WTC11 (cell line): ENCODE measurements around the gene PLP2. TPM values are rescaled to one million over a fixed set of nuclear protein-coding genes. Genes with fewer than 3 reads are reported as not detected.

ENCODE experiments used
- ATAC-seq: fragments of 200-7000 bp; cut with Tn5 transposase; 2 replicates; pipeline ENCODE4 v1.10.0; 2021; ENCODE audit warnings: mild to moderate bottlenecking, moderate library complexity
- CTCF ChIA-PET: fragments of 300-600 bp; sonication (Branson Sonifier 250); formaldehyde crosslinking; loops from one replicate; lab custom pipeline; 2021; ENCODE audit warnings: antibody characterized with exemption; lab: Charles Lee
- POLR2A ChIA-PET: fragments of 350-600 bp; sonication (Branson Sonifier 250); formaldehyde crosslinking; loops from one replicate; lab custom pipeline; 2021; ENCODE audit warnings: antibody characterized with exemption; lab: Charles Lee
- DNase-seq: peaks from one replicate; pipeline ENCODE4 v3.0.0; 2021; ENCODE audit warnings: low spot score
- H3K27ac Mint-ChIP-seq: 2 replicates; pipeline ENCODE4 v1.8.0; 2021; ENCODE audit warnings: mixed read lengths
- H3K27me3 Mint-ChIP-seq: 2 replicates; pipeline ENCODE4 v1.8.0; 2021; ENCODE audit warnings: low read depth, mild to moderate bottlenecking, moderate library complexity, mixed read lengths
- H3K36me3 Mint-ChIP-seq: 2 replicates; pipeline ENCODE4 v1.8.0; 2021; ENCODE audit warnings: mixed read lengths
- H3K4me1 Mint-ChIP-seq: 2 replicates; pipeline ENCODE4 v1.8.0; 2022; ENCODE audit warnings: mixed read lengths
- H3K4me3 Mint-ChIP-seq: 2 replicates; pipeline ENCODE4 v1.8.0; 2021; ENCODE audit warnings: mild to moderate bottlenecking, moderate library complexity, mixed read lengths
- H3K9me3 Mint-ChIP-seq: 2 replicates; pipeline ENCODE4 v1.8.0; 2021; ENCODE audit warnings: mixed read lengths
- FOXK1 ChIP-seq: sonication (generic); formaldehyde crosslinking; IDR thresholded peaks from 2 replicates; pipeline ENCODE4 v1.8.0; 2022; ENCODE audit warnings: mild to moderate bottlenecking, moderate library complexity, missing genetic modification reagents
- GRHL2 ChIP-seq: fragments of 250-450 bp; sonication (Bioruptor Pico); IDR thresholded peaks from 2 replicates; pipeline ENCODE4 v1.8.0; 2022; ENCODE audit warnings: mild to moderate bottlenecking, moderate library complexity; ENCODE audit not compliant: insufficient replicate concordance, severe bottlenecking
- IRF2 ChIP-seq: sonication (generic); formaldehyde crosslinking; IDR thresholded peaks from 2 replicates; pipeline ENCODE4 v1.8.0; 2022; ENCODE audit warnings: low read depth, missing genetic modification reagents, borderline replicate concordance
- JAZF1 ChIP-seq: fragments of 250-450 bp; sonication (Bioruptor Pico); IDR thresholded peaks from 2 replicates; pipeline ENCODE4 v1.9.0; 2021; ENCODE audit warnings: moderate library complexity, mild to moderate bottlenecking, inconsistent platforms
- KAT7 ChIP-seq: sonication (generic); formaldehyde crosslinking; IDR thresholded peaks from 2 replicates; pipeline ENCODE4 v1.8.1; 2023; ENCODE audit warnings: missing genetic modification reagents, mild to moderate bottlenecking, borderline replicate concordance
- NR1H2 ChIP-seq: sonication (generic); formaldehyde crosslinking; IDR thresholded peaks from 2 replicates; pipeline ENCODE4 v1.9.0; 2021; ENCODE audit warnings: mild to moderate bottlenecking, moderate library complexity, missing genetic modification reagents
- SP1 ChIP-seq: sonication (generic); formaldehyde crosslinking; conservative IDR thresholded peaks from 2 replicates; pipeline ENCODE4 v1.8.1; 2022; ENCODE audit warnings: missing genetic modification reagents
- TCF7 ChIP-seq: sonication (generic); formaldehyde crosslinking; IDR thresholded peaks from 2 replicates; pipeline ENCODE4 v1.8.0; 2022; ENCODE audit warnings: mild to moderate bottlenecking, low read depth, missing genetic modification reagents, moderate library complexity
- TEAD1 ChIP-seq: sonication (generic); formaldehyde crosslinking; IDR thresholded peaks from 2 replicates; pipeline ENCODE4 v1.8.0; 2022; ENCODE audit warnings: mild to moderate bottlenecking, missing genetic modification reagents
- TP53 ChIP-seq: sonication (generic); formaldehyde crosslinking; IDR thresholded peaks from 2 replicates; pipeline ENCODE4 v1.8.1; 2023; ENCODE audit warnings: mild to moderate bottlenecking, missing genetic modification reagents
- ZNF138 ChIP-seq: sonication (generic); formaldehyde crosslinking; conservative IDR thresholded peaks from 2 replicates; pipeline ENCODE4 v1.8.1; 2022; ENCODE audit warnings: mild to moderate bottlenecking, moderate library complexity, missing genetic modification reagents
- ZNF232 ChIP-seq: sonication (generic); formaldehyde crosslinking; IDR thresholded peaks from 2 replicates; pipeline ENCODE4 v1.8.0; 2022; ENCODE audit warnings: mild to moderate bottlenecking, missing genetic modification reagents
- ZNF317 ChIP-seq: sonication (generic); formaldehyde crosslinking; IDR thresholded peaks from 2 replicates; pipeline ENCODE4 v1.8.1; 2023; ENCODE audit warnings: low read depth, mild to moderate bottlenecking, moderate library complexity, missing genetic modification reagents, borderline replicate concordance
- total RNA-seq: library from RNA; stranded (reverse); gene quantifications from 3 replicates; pipeline ENCODE4 v1.2.3, GENCODE V29; 2021
- TF ChIP-seq, protein P1 (sequence below): fragments of 250-450 bp; sonication (Bioruptor Pico); IDR thresholded peaks from 2 replicates; pipeline ENCODE4 v2.1.2; 2022; ENCODE audit warnings: mild to moderate bottlenecking, moderate library complexity
- TF ChIP-seq, protein P2 (sequence below): sonication (generic); formaldehyde crosslinking; IDR thresholded peaks from 2 replicates; pipeline ENCODE4 v1.8.0; 2022; ENCODE audit warnings: mild to moderate bottlenecking, missing genetic modification reagents
- TF ChIP-seq, protein P3 (sequence below): sonication (generic); formaldehyde crosslinking; IDR thresholded peaks from 2 replicates; pipeline ENCODE4 v1.8.1; 2023; ENCODE audit warnings: mild to moderate bottlenecking, moderate library complexity, missing genetic modification reagents
- TF ChIP-seq, protein P4 (sequence below): sonication (generic); formaldehyde crosslinking; IDR thresholded peaks from 2 replicates; pipeline ENCODE4 v1.8.0; 2023; ENCODE audit warnings: mild to moderate bottlenecking, missing genetic modification reagents
- TF ChIP-seq, protein P5 (sequence below): fragments of 250-450 bp; sonication (Bioruptor Pico); IDR thresholded peaks from 2 replicates; pipeline ENCODE4 v1.9.0; 2021; ENCODE audit warnings: mild to moderate bottlenecking
- TF ChIP-seq, protein P6 (sequence below): fragments of 250-450 bp; sonication (Bioruptor Pico); conservative IDR thresholded peaks from 2 replicates; pipeline ENCODE4 v1.9.0; 2021; ENCODE audit warnings: mild to moderate bottlenecking
- TF ChIP-seq, protein P7 (sequence below): fragments of 200-600 bp; IDR thresholded peaks from 2 replicates; pipeline ENCODE4 v1.8.0; 2022; ENCODE audit warnings: antibody characterized with exemption

Gene PLP2
- total RNA-seq, 1 experiment from 2014 or later = 12.4 TPM

DNA sequence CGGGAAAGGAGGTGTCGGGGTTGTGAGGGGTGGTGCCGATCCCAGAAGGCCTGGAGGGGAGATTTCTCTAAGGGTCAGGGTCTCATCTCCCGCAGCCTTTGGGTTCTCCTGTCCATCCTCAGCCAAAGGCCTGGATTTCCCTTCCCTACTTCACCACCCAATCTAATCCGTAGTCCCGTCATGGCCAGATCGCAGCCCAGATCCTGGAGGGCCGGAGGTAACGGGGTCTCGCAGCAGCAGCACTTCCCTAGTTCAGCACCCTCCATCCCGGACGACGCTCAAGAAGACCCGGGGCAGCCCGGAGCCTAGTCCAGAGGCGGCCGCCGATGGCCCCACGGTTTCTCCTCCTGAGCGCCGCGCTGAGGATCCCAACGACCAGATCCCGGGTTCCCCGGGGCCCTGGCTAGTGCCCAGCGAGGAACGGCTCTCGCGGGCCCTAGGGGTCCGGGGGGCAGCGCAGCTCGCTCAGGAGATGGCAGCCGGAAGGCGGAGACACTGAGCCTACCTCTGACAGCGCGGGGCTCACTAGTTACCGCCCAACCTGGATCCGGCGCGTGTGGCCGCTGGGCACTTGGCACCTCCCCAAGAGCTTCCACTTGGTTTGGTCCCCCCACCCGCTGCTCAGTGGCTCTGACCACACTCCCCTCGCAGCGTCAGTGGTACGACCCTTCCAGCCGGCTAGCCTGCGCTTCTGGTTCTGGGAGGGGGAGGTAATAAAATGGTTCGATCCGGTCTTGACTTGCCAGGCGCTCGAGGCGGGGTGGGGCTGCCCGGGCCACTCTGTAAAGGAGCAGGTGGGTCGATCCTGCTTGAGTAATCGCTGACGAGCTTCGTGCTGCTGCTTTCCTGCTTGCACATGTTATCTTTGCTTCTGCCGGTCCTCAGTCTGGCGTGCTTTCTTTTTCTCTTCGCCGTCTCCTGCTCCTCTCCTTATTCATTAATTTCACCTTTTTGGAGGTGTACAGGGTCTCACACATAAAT, 5.5 kb upstream of the PLP2 start:
- peak; percentile 63 for ATAC-seq
- CTCF ChIA-PET = interaction anchor here (0.7 to 2.9 kb wide), 11 partner anchors 9 to 269 kb away, joined by 3 to 24 read pairs (median 7); partner anchors contain the start of genes PQBP1 and TIMM17B
- TF ChIP-seq, protein P1, sequence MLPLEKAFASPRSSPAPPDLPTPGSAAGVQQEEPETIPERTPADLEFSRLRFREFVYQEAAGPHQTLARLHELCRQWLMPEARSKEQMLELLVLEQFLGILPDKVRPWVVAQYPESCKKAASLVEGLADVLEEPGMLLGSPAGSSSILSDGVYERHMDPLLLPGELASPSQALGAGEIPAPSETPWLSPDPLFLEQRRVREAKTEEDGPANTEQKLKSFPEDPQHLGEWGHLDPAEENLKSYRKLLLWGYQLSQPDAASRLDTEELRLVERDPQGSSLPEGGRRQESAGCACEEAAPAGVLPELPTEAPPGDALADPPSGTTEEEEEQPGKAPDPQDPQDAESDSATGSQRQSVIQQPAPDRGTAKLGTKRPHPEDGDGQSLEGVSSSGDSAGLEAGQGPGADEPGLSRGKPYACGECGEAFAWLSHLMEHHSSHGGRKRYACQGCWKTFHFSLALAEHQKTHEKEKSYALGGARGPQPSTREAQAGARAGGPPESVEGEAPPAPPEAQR (CRISPR knock-in tag) = no peak
- no peak for TF ChIP-seq NR1H2 (CRISPR knock-in tag)
- TF ChIP-seq JAZF1 = no peak
- no peak for TF ChIP-seq GRHL2 (CRISPR knock-in tag)
- TF ChIP-seq, protein P2, sequence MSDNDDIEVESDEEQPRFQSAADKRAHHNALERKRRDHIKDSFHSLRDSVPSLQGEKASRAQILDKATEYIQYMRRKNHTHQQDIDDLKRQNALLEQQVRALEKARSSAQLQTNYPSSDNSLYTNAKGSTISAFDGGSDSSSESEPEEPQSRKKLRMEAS (CRISPR knock-in tag) = peak; percentile 82
- no peak for TF ChIP-seq IRF2 (CRISPR knock-in tag)
- TF ChIP-seq FOXK1 (CRISPR knock-in tag) = peak; percentile 65; the same call in 1 of the 2 replicates
- TF ChIP-seq ZNF317 (CRISPR knock-in tag) = no peak
- TF ChIP-seq TEAD1 (CRISPR knock-in tag) = no peak
- no peak for TF ChIP-seq KAT7 (CRISPR knock-in tag)
- TF ChIP-seq, protein P3, sequence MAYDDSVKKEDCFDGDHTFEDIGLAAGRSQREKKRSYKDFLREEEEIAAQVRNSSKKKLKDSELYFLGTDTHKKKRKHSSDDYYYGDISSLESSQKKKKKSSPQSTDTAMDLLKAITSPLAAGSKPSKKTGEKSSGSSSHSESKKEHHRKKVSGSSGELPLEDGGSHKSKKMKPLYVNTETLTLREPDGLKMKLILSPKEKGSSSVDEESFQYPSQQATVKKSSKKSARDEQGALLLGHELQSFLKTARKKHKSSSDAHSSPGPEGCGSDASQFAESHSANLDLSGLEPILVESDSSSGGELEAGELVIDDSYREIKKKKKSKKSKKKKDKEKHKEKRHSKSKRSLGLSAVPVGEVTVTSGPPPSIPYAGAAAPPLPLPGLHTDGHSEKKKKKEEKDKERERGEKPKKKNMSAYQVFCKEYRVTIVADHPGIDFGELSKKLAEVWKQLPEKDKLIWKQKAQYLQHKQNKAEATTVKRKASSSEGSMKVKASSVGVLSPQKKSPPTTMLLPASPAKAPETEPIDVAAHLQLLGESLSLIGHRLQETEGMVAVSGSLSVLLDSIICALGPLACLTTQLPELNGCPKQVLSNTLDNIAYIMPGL (CRISPR knock-in tag) = 0 out of 2 replicates have a peak, but pooled peaks have one; percentile 20
- no peak for TF ChIP-seq TCF7 (CRISPR knock-in tag)
- peak; percentile 72 for TF ChIP-seq SP1
- Mint-ChIP-seq H3K9me3 (no peaks in the 10 kb centered on the region), H3K27ac (0 out of 2 replicates have a peak overlapping the region, but pooled peaks have one; percentile 58), H3K27me3 (peaks cover 65% of the 10 kb centered on the region), H3K4me3 (peak overlapping the region; percentile 66), H3K4me1 (peaks cover 13% of the 10 kb centered on the region), H3K36me3 (no peaks in the 10 kb centered on the region)
- DNase-seq = peak; percentile 89
- POLR2A ChIA-PET = interaction anchor here (1.2 to 2.1 kb wide), 2 partner anchors 11 to 18 kb away, joined by 5 read pairs; no protein-coding TSS in a partner anchor

DNA sequence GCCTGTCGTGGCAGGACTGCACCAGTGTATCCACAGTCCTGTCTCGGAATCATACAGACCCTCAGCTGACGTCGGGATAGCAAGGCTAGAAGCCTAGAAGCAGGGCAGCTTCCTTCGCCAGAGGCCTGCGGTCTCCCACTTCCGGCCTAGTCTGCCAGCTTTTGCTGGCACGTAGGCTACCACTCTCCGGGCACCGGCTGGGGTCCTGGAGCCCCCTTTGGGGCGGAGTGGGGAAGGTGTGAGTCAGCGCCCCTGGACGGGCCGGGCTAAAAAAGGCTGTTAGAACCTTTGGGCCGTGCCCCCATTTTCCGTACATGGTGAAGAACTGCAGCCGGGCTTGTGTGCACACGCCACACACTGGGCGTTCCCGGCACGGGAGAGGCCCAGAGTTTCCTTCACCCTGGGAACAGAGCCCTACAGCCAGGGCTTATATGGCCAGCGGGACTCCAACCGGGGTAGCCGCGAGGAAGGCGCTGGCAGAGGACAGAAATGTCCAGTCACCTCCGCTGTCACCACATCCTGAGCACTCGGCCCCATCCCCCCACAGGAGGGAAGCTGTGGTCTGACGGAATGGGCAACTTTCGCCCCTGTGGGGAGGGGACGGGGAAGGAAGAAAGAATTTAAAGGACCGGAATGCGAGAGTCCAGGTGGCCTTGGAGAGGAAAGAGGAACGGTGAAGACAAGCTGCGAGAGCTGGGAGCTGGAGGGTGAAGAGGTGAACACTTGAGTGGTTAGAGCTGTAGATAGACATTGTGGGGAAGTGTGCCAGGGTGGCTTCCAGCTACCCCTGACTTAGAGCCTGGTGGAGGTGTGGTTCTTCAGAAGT, 4.6 kb upstream of the PLP2 start:
- DNase-seq (no peak), ATAC-seq (no peak)
- peak overlapping the region; percentile 58; the same call in 1 of the 2 replicates for H3K27ac Mint-ChIP-seq
- peaks cover 13% of the 10 kb centered on the region for H3K4me1 Mint-ChIP-seq
- peak overlapping the region; percentile 66 for H3K4me3 Mint-ChIP-seq
- peaks cover 64% of the 10 kb centered on the region for H3K27me3 Mint-ChIP-seq
- POLR2A ChIA-PET = interaction anchor here (0.6 to 2.1 kb wide), 3 partner anchors 12 to 164 kb away, joined by 3 to 8 read pairs (median 5); no protein-coding TSS in a partner anchor
- no peaks in the 10 kb centered on the region for H3K36me3 Mint-ChIP-seq
- CTCF ChIA-PET = interaction anchor here (0.7 to 2.9 kb wide), 12 partner anchors 10 to 270 kb away, joined by 3 to 24 read pairs (median 6); partner anchors contain the start of genes PQBP1 and TIMM17B
- no peaks in the 10 kb centered on the region for H3K9me3 Mint-ChIP-seq
- TF ChIP-seq TP53 (CRISPR knock-in tag) = no peak
- no peak for TF ChIP-seq ZNF138 (CRISPR knock-in tag)
- TF ChIP-seq, protein P4, sequence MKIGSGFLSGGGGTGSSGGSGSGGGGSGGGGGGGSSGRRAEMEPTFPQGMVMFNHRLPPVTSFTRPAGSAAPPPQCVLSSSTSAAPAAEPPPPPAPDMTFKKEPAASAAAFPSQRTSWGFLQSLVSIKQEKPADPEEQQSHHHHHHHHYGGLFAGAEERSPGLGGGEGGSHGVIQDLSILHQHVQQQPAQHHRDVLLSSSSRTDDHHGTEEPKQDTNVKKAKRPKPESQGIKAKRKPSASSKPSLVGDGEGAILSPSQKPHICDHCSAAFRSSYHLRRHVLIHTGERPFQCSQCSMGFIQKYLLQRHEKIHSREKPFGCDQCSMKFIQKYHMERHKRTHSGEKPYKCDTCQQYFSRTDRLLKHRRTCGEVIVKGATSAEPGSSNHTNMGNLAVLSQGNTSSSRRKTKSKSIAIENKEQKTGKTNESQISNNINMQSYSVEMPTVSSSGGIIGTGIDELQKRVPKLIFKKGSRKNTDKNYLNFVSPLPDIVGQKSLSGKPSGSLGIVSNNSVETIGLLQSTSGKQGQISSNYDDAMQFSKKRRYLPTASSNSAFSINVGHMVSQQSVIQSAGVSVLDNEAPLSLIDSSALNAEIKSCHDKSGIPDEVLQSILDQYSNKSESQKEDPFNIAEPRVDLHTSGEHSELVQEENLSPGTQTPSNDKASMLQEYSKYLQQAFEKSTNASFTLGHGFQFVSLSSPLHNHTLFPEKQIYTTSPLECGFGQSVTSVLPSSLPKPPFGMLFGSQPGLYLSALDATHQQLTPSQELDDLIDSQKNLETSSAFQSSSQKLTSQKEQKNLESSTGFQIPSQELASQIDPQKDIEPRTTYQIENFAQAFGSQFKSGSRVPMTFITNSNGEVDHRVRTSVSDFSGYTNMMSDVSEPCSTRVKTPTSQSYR (CRISPR knock-in tag) = no peak
- TF ChIP-seq, protein P5, sequence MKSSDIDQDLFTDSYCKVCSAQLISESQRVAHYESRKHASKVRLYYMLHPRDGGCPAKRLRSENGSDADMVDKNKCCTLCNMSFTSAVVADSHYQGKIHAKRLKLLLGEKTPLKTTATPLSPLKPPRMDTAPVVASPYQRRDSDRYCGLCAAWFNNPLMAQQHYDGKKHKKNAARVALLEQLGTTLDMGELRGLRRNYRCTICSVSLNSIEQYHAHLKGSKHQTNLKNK (CRISPR knock-in tag) = no peak
- TF ChIP-seq, protein P6, sequence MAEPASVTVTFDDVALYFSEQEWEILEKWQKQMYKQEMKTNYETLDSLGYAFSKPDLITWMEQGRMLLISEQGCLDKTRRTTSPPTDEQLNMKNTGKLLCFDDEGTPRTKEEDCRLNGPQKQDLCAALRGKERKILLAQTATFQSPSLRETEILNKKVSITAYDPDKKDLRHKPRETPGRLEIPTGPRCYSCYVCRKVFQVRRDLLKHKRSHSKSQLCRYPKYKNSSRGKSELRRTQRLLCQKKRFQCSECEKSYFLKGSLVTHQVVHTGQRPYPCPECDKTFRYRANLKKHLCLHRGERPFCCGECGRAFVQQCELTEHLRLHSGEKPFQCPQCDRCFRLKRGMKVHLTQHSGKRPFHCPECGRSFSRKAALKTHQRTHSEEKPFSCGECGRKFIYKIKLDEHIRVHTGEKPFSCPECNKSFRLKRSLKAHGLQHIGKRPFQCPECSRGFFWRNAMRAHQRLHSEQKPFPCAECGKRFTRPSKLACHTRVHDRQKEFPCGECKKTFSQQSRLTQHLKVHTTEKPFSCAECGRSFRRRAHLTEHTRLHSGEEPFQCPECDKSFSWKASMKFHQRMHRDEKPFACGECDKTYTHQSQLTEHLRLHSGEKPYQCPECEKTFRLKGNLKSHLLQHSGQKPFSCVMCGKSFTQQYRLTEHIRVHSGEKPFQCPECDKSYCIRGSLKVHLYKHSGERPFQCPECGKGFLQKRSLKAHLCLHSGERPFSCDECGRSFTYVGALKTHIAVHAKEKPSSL = no peak
- TF ChIP-seq, protein P7, sequence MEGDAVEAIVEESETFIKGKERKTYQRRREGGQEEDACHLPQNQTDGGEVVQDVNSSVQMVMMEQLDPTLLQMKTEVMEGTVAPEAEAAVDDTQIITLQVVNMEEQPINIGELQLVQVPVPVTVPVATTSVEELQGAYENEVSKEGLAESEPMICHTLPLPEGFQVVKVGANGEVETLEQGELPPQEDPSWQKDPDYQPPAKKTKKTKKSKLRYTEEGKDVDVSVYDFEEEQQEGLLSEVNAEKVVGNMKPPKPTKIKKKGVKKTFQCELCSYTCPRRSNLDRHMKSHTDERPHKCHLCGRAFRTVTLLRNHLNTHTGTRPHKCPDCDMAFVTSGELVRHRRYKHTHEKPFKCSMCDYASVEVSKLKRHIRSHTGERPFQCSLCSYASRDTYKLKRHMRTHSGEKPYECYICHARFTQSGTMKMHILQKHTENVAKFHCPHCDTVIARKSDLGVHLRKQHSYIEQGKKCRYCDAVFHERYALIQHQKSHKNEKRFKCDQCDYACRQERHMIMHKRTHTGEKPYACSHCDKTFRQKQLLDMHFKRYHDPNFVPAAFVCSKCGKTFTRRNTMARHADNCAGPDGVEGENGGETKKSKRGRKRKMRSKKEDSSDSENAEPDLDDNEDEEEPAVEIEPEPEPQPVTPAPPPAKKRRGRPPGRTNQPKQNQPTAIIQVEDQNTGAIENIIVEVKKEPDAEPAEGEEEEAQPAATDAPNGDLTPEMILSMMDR = no peak
- no peak for TF ChIP-seq TCF7 (CRISPR knock-in tag)
- TF ChIP-seq SP1 = no peak
- TF ChIP-seq ZNF232 (CRISPR knock-in tag) = no peak
